Right renal cortex interstitium (tissue), 3 donors: ENCODE results near the gene PDIA5. TPM values are rescaled to one million over a fixed set of nuclear protein-coding genes. Genes with fewer than 3 reads are reported as not detected.

Source experiments
- DNase-seq, 3 donors: peaks; one replicate each; pipeline ENCODE4 v3.0.0-alpha.2; 2013; ENCODE audit warnings: low read depth in 3 of 3, low spot score in 2 of 3
- polyA plus RNA-seq, 3 donors: library from polyadenylated mRNA; unstranded; fragments of 120-200 nt; gene quantifications; one replicate each; pipeline ENCODE4 v1.2.1, GENCODE V29; 2013; ENCODE audit not compliant: insufficient read length in 3 of 3

PDIA5 gene
- polyA plus RNA-seq, 3 donors, result 22.2 to 32.1 (median 25.0) TPM

GRCh38 chr3:123070510-123070909, 3.7 kb downstream of the PDIA5 start:
- no peak for DNase-seq

- no peak for DNase-seq
Measured at GRCh38 chr3:123071146-123071545, 4.3 kb downstream of the PDIA5 start.

GRCh38 chr3:123071581-123071980, 4.8 kb downstream of the PDIA5 start:
- no peak for DNase-seq

GRCh38 chr3:123072152-123072551, 5.3 kb downstream of the PDIA5 start:
- DNase-seq, result no peak

- DNase-seq, result no peak
Measured at GRCh38 chr3:123072564-123072963, 5.7 kb downstream of the PDIA5 start.

GRCh38 chr3:123075359-123075758, 8.5 kb downstream of the PDIA5 start:
- no peak for DNase-seq

- no peak for DNase-seq
Measured at GRCh38 chr3:123076112-123076495, 9.3 kb downstream of the PDIA5 start.

- no peak for DNase-seq
Measured at GRCh38 chr3:123076496-123077418, 9.9 kb downstream of the PDIA5 start.

- DNase-seq, result no peak
Measured at GRCh38 chr3:123078101-123078500, 11.3 kb downstream of the PDIA5 start.

- no peak for DNase-seq
Measured at GRCh38 chr3:123080864-123081562, 14.2 kb downstream of the PDIA5 start.

- DNase-seq, result no peak
Measured at GRCh38 chr3:123081718-123082369, 15.0 kb downstream of the PDIA5 start.

- no peak for DNase-seq
Measured at GRCh38 chr3:123082370-123083065, 15.7 kb downstream of the PDIA5 start.

GRCh38 chr3:123083383-123084124, 16.7 kb downstream of the PDIA5 start:
- no peak for DNase-seq

GRCh38 chr3:123084192-123084591, 17.4 kb downstream of the PDIA5 start:
- DNase-seq, result no peak

GRCh38 chr3:123084738-123085237, 18.0 kb downstream of the PDIA5 start:
- DNase-seq, result no peak

GRCh38 chr3:123085293-123085931, 18.6 kb downstream of the PDIA5 start:
- DNase-seq, result no peak

- no peak for DNase-seq
Measured at GRCh38 chr3:123085932-123086627, 19.3 kb downstream of the PDIA5 start.

GRCh38 chr3:123088387-123088786, 21.6 kb downstream of the PDIA5 start:
- no peak for DNase-seq
